Caco-2 (cell line): ENCODE data around the gene POLR2E. TPM values are rescaled to one million over a fixed set of nuclear protein-coding genes. Genes with fewer than 3 reads are reported as not detected.
A peak's percentile ranks its signal among the peaks of the same experiment; 100 is the strongest.

Experiments
- BruUV-seq: library from RNA; stranded (reverse); fragments of 400-500 nt; replicated peaks from 2 replicates; lab custom pipeline; 2021; lab: Mats Ljungman, UMichigan
- CTCF ChIA-PET: fragments of 300-600 bp; sonication (Branson Sonifier 250); formaldehyde crosslinking; loops from one replicate; lab custom pipeline; 2022; ENCODE audit warnings: antibody characterized with exemption; lab: Charles Lee
- POLR2A ChIA-PET: fragments of 300-600 bp; sonication (Branson Sonifier 250); formaldehyde crosslinking; loops from one replicate; lab custom pipeline; 2022; ENCODE audit warnings: antibody characterized with exemption; lab: Charles Lee
- DNase-seq, 2 experiments: peaks; one replicate each; pipeline versions ENCODE4 v3.0.0 to v3.0.0-alpha.2; 2020 to 2022
- H3K27me3 ChIP-seq: replicated peaks from 2 replicates; pipeline ENCODE4 v1.6.0; 2011; ENCODE audit warnings: low read length; ENCODE audit not compliant: control insufficient read depth, insufficient read depth
- H3K36me3 ChIP-seq: 2 replicates; pipeline ENCODE4 v1.5.1; 2011; ENCODE audit warnings: low read length; ENCODE audit not compliant: control insufficient read depth, insufficient read depth
- H3K4me1 ChIP-seq: fragments of 250-450 bp; sonication (Bioruptor Pico); 2 replicates; pipeline ENCODE4 v1.5.1; 2020; ENCODE audit warnings: mild to moderate bottlenecking
- H3K4me3 ChIP-seq: 2 replicates; pipeline ENCODE4 v1.5.1; 2011; ENCODE audit warnings: low read depth, mild to moderate bottlenecking, control low read depth, low read length
- H3K9me3 ChIP-seq: fragments of 250-450 bp; sonication (Bioruptor Pico); 2 replicates; pipeline ENCODE4 v1.5.1; 2020; ENCODE audit warnings: mild to moderate bottlenecking, moderate library complexity
- H3K27ac Mint-ChIP-seq: one replicate; pipeline ENCODE4 v1.8.0; 2022; ENCODE audit warnings: mixed read lengths; ENCODE audit not compliant: unreplicated experiment
- H3K27me3 Mint-ChIP-seq: one replicate; pipeline ENCODE4 v1.8.0; 2022; ENCODE audit warnings: mixed read lengths; ENCODE audit not compliant: insufficient read depth, unreplicated experiment
- H3K36me3 Mint-ChIP-seq: one replicate; pipeline ENCODE4 v1.8.0; 2022; ENCODE audit warnings: mild to moderate bottlenecking, mixed read lengths; ENCODE audit not compliant: insufficient read depth, unreplicated experiment
- H3K4me1 Mint-ChIP-seq: one replicate; pipeline ENCODE4 v1.8.0; 2022; ENCODE audit warnings: low read depth, mixed read lengths; ENCODE audit not compliant: unreplicated experiment
- H3K4me3 Mint-ChIP-seq: one replicate; pipeline ENCODE4 v1.8.0; 2022; ENCODE audit warnings: mild to moderate bottlenecking, moderate library complexity, mixed read lengths; ENCODE audit not compliant: unreplicated experiment
- H3K9me3 Mint-ChIP-seq: one replicate; pipeline ENCODE4 v1.8.0; 2022; ENCODE audit warnings: mixed read lengths; ENCODE audit not compliant: unreplicated experiment
- CTCF ChIP-seq, 2 experiments: fragments of 200-600 bp in 1 of 2; IDR thresholded peaks; 1 replicate in 1 of 2; 2 replicates in 1 of 2; pipeline versions ENCODE4 v1.5.1 to v1.8.0; 2011 to 2022; ENCODE audit warnings: antibody characterized with exemption in 1 of 2, control low read depth in 1 of 2, inconsistent platforms in 1 of 2, low read depth in 1 of 2, low read length in 1 of 2, mild to moderate bottlenecking in 1 of 2, moderate library complexity in 1 of 2; ENCODE audit not compliant: insufficient read depth in 1 of 2, severe bottlenecking in 1 of 2, unreplicated experiment in 1 of 2
- intact Hi-C: fragments of 100-400 bp; cut with micrococcal nuclease; formaldehyde crosslinking; loops from one replicate; pipeline ENCODE4 v1.10.0; 2022; ENCODE audit not compliant: unreplicated experiment
- total RNA-seq: library from RNA; stranded (reverse); gene quantifications from 2 replicates; pipeline ENCODE4 v1.2.3, GENCODE V29; 2022

The POLR2E gene
- total RNA-seq, 1 experiment from 2014 or later, result 264 TPM

GRCh38 chr19:1055028-1055425 lies 40.1 kb downstream of the POLR2E start:
- H3K27me3 Mint-ChIP-seq, result no peaks in the 10 kb centered on the region
- intact Hi-C loops, result no loop called here
- no peak overlapping the region for H3K4me3 ChIP-seq
- no peaks in the 10 kb centered on the region for H3K36me3 ChIP-seq
- H3K4me3 Mint-ChIP-seq, result no peak overlapping the region
- TF ChIP-seq CTCF (IDR thresholded peaks at IDR 0.05; ENCODE audit: insufficient read depth in 1 of 2, low read depth in 1 of 2, low read length in 1 of 2, severe bottlenecking in 1 of 2, unreplicated experiment in 1 of 2), result no peak
- no peaks in the 10 kb centered on the region for H3K9me3 Mint-ChIP-seq
- no peak for DNase-seq
- no peaks in the 10 kb centered on the region for H3K27me3 ChIP-seq
- H3K4me1 ChIP-seq, result no peaks in the 10 kb centered on the region
- CTCF ChIA-PET, result no interaction called here
- POLR2A ChIA-PET, result no interaction called here
- H3K27ac Mint-ChIP-seq, result no peak overlapping the region
- no TSS peak for BruUV-seq
- no peaks in the 10 kb centered on the region for H3K9me3 ChIP-seq
- H3K4me1 Mint-ChIP-seq, result no peaks in the 10 kb centered on the region
- peaks cover 12% of the 10 kb centered on the region for H3K36me3 Mint-ChIP-seq

GRCh38 chr19:1054102-1055027 lies 40.8 kb downstream of the POLR2E start:
- H3K36me3 Mint-ChIP-seq, result peaks cover 8% of the 10 kb centered on the region
- POLR2A ChIA-PET, result no interaction called here
- Histone ChIP-seq H3K36me3 (no peaks in the 10 kb centered on the region), H3K27me3 (no peaks in the 10 kb centered on the region), H3K4me1 (no peaks in the 10 kb centered on the region), H3K9me3 (no peaks in the 10 kb centered on the region), H3K4me3 (no peak overlapping the region)
- intact Hi-C loops, result no loop called here
- no peaks in the 10 kb centered on the region for H3K9me3 Mint-ChIP-seq
- no peak for DNase-seq
- no peaks in the 10 kb centered on the region for H3K4me1 Mint-ChIP-seq
- H3K27ac Mint-ChIP-seq, result no peak overlapping the region
- H3K4me3 Mint-ChIP-seq, result no peak overlapping the region
- no peak for TF ChIP-seq CTCF (IDR thresholded peaks at IDR 0.05; ENCODE audit: insufficient read depth in 1 of 2, low read depth in 1 of 2, low read length in 1 of 2, severe bottlenecking in 1 of 2, unreplicated experiment in 1 of 2)
- BruUV-seq, result no TSS peak
- CTCF ChIA-PET, result no interaction called here
- no peaks in the 10 kb centered on the region for H3K27me3 Mint-ChIP-seq

GRCh38 chr19:1053176-1054101 lies 41.7 kb downstream of the POLR2E start:
- H3K4me1 ChIP-seq, result no peaks in the 10 kb centered on the region
- peaks cover 6% of the 10 kb centered on the region for H3K36me3 Mint-ChIP-seq
- H3K4me3 ChIP-seq, result no peak overlapping the region
- peak overlapping the region; percentile 39 for H3K27ac Mint-ChIP-seq
- no peaks in the 10 kb centered on the region for H3K36me3 ChIP-seq
- TF ChIP-seq CTCF (IDR thresholded peaks at IDR 0.05; ENCODE audit: insufficient read depth in 1 of 2, low read depth in 1 of 2, low read length in 1 of 2, severe bottlenecking in 1 of 2, unreplicated experiment in 1 of 2), result no peak
- H3K27me3 Mint-ChIP-seq, result no peaks in the 10 kb centered on the region
- no peak overlapping the region for H3K4me3 Mint-ChIP-seq
- H3K9me3 Mint-ChIP-seq, result no peaks in the 10 kb centered on the region
- no peak for DNase-seq
- H3K9me3 ChIP-seq, result no peaks in the 10 kb centered on the region
- H3K4me1 Mint-ChIP-seq, result no peaks in the 10 kb centered on the region
- ChIA-PET CTCF (no interaction called here), POLR2A (no interaction called here)
- no TSS peak for BruUV-seq
- intact Hi-C loops, result no loop called here
- H3K27me3 ChIP-seq, result no peaks in the 10 kb centered on the region
